Bone marrow (tissue), 2 donors: ENCODE data around the gene TNFRSF8.
"Not testable (repeated sequence)": the region's sequence is repeated elsewhere in the genome, so short reads cannot be mapped to it uniquely, and the experiment has no call there.

Source experiments
- DNase-seq, 2 donors: peaks; one replicate each; lab custom pipeline; 2025; lab: John Stamatoyannopoulos, UW

The TNFRSF8 gene

GRCh38 chr1:12087797-12088314 is 24.8 kb downstream of the TNFRSF8 start:
- DNase-seq = peak in 1 of 2 donors; percentile 17

GRCh38 chr1:12088607-12089006 is 25.5 kb downstream of the TNFRSF8 start:
- peak in 1 of 2 donors; percentile 61 for DNase-seq

GRCh38 chr1:12090326-12090725 is 27.2 kb downstream of the TNFRSF8 start:
- DNase-seq = no peak

GRCh38 chr1:12091191-12091590 is 28.1 kb downstream of the TNFRSF8 start:
- DNase-seq = no peak

- DNase-seq = no peak
Observed at GRCh38 chr1:12094180-12094579, 31.1 kb downstream of the TNFRSF8 start.

- no peak for DNase-seq
Observed at GRCh38 chr1:12095452-12096263, 32.6 kb downstream of the TNFRSF8 start.

GRCh38 chr1:12096615-12097014 is 33.5 kb downstream of the TNFRSF8 start:
- DNase-seq = no peak

GRCh38 chr1:12097321-12097720 is 34.2 kb downstream of the TNFRSF8 start:
- DNase-seq = no peak

GRCh38 chr1:12098786-12099185 is 35.7 kb downstream of the TNFRSF8 start:
- DNase-seq = no peak

- no peak for DNase-seq
Observed at GRCh38 chr1:12099610-12100009, 36.5 kb downstream of the TNFRSF8 start.

GRCh38 chr1:12100071-12100470 is 37.0 kb downstream of the TNFRSF8 start:
- DNase-seq = no peak

- not testable (repeated sequence) for DNase-seq
Observed at GRCh38 chr1:12101120-12101519, 38.0 kb downstream of the TNFRSF8 start.

GRCh38 chr1:12102066-12102465 is 39.0 kb downstream of the TNFRSF8 start:
- no peak for DNase-seq

- no peak for DNase-seq
Observed at GRCh38 chr1:12104417-12104816, 41.3 kb downstream of the TNFRSF8 start.

GRCh38 chr1:12106153-12106552 is 43.0 kb downstream of the TNFRSF8 start:
- no peak for DNase-seq

GRCh38 chr1:12106861-12107260 is 43.8 kb downstream of the TNFRSF8 start:
- not testable (repeated sequence) for DNase-seq

- no peak for DNase-seq
Observed at GRCh38 chr1:12107718-12108117, 44.6 kb downstream of the TNFRSF8 start.

GRCh38 chr1:12109901-12110300 is 46.8 kb downstream of the TNFRSF8 start:
- no peak for DNase-seq

GRCh38 chr1:12111741-12112140 is 48.6 kb downstream of the TNFRSF8 start:
- no peak for DNase-seq

- DNase-seq = no peak
Observed at GRCh38 chr1:12112711-12113161, 49.6 kb downstream of the TNFRSF8 start.

GRCh38 chr1:12113433-12114339 is 50.6 kb downstream of the TNFRSF8 start:
- no peak for DNase-seq

GRCh38 chr1:12114340-12114683 is 51.2 kb downstream of the TNFRSF8 start:
- no peak for DNase-seq

- DNase-seq = no peak
Observed at GRCh38 chr1:12114916-12115315, 51.8 kb downstream of the TNFRSF8 start.
